ENCODE data around the gene DHPS.

DNA sequence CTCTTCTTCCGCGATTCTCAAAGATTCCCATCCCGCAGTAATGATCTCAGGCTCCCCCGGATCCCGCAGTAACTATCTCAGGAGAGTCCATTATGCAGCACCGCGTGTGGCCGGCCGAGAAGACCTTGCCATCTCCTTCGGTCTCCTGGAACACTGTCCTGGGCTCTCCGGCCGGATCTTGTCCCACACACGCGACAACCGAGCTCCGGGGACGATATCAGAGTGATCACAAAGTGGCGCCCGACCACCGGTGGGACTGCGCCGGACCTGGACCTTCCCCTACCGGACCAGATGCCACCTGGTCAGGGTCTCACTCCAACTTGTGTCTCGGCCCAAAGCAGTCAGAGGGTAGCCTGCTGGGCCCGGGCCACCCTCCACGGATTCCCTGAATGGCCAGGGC is 39.2 kb downstream of the DHPS start:
- no peak for TF ChIP-seq POLR2AphosphoS5 (IDR thresholded peaks at IDR 0.05; ENCODE audit: low read depth)
- TF ChIP-seq, protein P1, sequence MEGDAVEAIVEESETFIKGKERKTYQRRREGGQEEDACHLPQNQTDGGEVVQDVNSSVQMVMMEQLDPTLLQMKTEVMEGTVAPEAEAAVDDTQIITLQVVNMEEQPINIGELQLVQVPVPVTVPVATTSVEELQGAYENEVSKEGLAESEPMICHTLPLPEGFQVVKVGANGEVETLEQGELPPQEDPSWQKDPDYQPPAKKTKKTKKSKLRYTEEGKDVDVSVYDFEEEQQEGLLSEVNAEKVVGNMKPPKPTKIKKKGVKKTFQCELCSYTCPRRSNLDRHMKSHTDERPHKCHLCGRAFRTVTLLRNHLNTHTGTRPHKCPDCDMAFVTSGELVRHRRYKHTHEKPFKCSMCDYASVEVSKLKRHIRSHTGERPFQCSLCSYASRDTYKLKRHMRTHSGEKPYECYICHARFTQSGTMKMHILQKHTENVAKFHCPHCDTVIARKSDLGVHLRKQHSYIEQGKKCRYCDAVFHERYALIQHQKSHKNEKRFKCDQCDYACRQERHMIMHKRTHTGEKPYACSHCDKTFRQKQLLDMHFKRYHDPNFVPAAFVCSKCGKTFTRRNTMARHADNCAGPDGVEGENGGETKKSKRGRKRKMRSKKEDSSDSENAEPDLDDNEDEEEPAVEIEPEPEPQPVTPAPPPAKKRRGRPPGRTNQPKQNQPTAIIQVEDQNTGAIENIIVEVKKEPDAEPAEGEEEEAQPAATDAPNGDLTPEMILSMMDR (IDR thresholded peaks at IDR 0.05; ENCODE audit: insufficient read depth, low read length), result no peak
